ENCODE data around the gene SAMD4A. TPM values are rescaled to one million over a fixed set of nuclear protein-coding genes. Genes with fewer than 3 reads are reported as not detected.
"Not testable (repeated sequence)": the region's sequence is repeated elsewhere in the genome, so short reads cannot be mapped to it uniquely, and the experiment has no call there.

SAMD4A gene
- total and polyA plus RNA-seq, 2 of the 4 experiments (the other 2 are of a cell fraction) = 22.9 to 38.2 TPM

DNA sequence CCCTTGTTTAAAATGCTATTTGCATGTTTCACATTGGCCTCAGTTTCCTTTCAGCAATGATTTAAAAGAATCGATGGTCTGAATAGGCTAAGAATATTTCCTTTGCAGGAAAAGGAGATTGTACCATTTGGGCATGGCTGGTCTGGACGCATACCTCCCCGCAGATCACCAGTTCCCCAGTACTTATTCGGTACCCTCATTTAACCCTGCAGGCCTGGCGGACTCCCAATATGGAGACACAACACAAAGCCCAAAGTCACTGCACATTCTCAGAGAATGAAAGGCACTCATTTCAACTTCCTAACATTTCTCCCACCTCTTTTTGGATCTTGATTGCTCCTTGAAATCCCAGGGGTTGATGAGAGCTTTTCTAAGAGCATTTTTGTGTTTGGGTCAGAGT lies 182.8 kb downstream of the SAMD4A start:
- Histone ChIP-seq H3K79me1 (ENCODE audit: low read depth in 1 of 2, low read length in 2 of 2) (peaks cover 65 to 80% of the 10 kb centered on the region in 2 experiments), H3K23ac (ENCODE audit: low read depth, low read length) (no peak overlapping the region), H3K4me1 (ENCODE audit: control insufficient read depth, insufficient read depth, low read length) (peaks cover 3% of the 10 kb centered on the region; the same call in 1 of the 2 replicates), H2BK5ac (ENCODE audit: low read depth, low read length, poor library complexity, severe bottlenecking) (no peak overlapping the region), H4K20me1 (ENCODE audit: insufficient read depth, low read length) (peaks cover 21% of the 10 kb centered on the region), H2BK20ac (ENCODE audit: low read depth, low read length) (no peak overlapping the region), H3K9ac (ENCODE audit: low read depth, low read length) (no peak overlapping the region), H3K4me2 (ENCODE audit: low read depth, low read length) (no peak overlapping the region), H3K14ac (replicated peaks; ENCODE audit: low read depth, low read length) (no peak overlapping the region), H2BK120ac (ENCODE audit: low read depth, low read length) (no peak overlapping the region), H3K27ac (ENCODE audit: insufficient read depth, low read length) (no peak overlapping the region), H3K56ac (ENCODE audit: extremely low read depth, insufficient read depth, low read length) (no peak overlapping the region), H2AK5ac (ENCODE audit: low read depth, low read length) (no peak overlapping the region), H4K91ac (ENCODE audit: insufficient read depth, low read depth, low read length) (no peak overlapping the region), H3K9me1 (ENCODE audit: insufficient read depth, low read length) (peaks cover 32% of the 10 kb centered on the region), H3K18ac (ENCODE audit: low read depth, low read length) (no peak overlapping the region), H3K9me3 (ENCODE audit: control insufficient read depth, insufficient read depth, low read length) (no peaks in the 10 kb centered on the region), H2BK15ac (ENCODE audit: low read depth, low read length) (no peak overlapping the region), H3K4me3 (ENCODE audit: insufficient read depth, low read depth, low read length) (no peak overlapping the region), H3K27me3 (ENCODE audit: control insufficient read depth, insufficient read depth, low read length) (no peaks in the 10 kb centered on the region), H2AFZ (replicated peaks; ENCODE audit: low read length, poor library complexity) (no peak overlapping the region), H2AK9ac (replicated peaks; ENCODE audit: low read depth, low read length, poor library complexity) (no peak overlapping the region), H3K4ac (ENCODE audit: low read depth, low read length) (no peak overlapping the region), H4K5ac (ENCODE audit: low read depth, low read length) (no peak overlapping the region), H3K36me3 (ENCODE audit: control insufficient read depth, insufficient read depth, low read length) (peaks cover 35% of the 10 kb centered on the region), H4K8ac (ENCODE audit: low read depth in 2 of 2, low read length in 2 of 2) (no peak overlapping the region)
- dilution Hi-C loops (cut with HindIII; ENCODE audit: low sequenced_read_pairs, unreplicated experiment) (no loop called here), intact Hi-C loops (cut with micrococcal nuclease) (no loop called here), in situ Hi-C loops (cut with MboI; ENCODE audit: low sequenced_read_pairs) (no loop called here)
- TF ChIP-seq, protein P1, sequence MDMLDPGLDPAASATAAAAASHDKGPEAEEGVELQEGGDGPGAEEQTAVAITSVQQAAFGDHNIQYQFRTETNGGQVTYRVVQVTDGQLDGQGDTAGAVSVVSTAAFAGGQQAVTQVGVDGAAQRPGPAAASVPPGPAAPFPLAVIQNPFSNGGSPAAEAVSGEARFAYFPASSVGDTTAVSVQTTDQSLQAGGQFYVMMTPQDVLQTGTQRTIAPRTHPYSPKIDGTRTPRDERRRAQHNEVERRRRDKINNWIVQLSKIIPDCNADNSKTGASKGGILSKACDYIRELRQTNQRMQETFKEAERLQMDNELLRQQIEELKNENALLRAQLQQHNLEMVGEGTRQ (IDR thresholded peaks at IDR 0.05; ENCODE audit: low read depth, low read length) = no peak
- no peak for TF ChIP-seq RAD21 (IDR thresholded peaks at IDR 0.05; ENCODE audit: low read length)
- no peak for TF ChIP-seq MXI1 (IDR thresholded peaks at IDR 0.05; ENCODE audit: borderline replicate concordance, low read depth, low read length)
- TF ChIP-seq MAZ (IDR thresholded peaks at IDR 0.05; ENCODE audit: borderline replicate concordance, low read depth, low read length) = no peak
- no peak for TF ChIP-seq RFX5 (IDR thresholded peaks at IDR 0.05; ENCODE audit: low read depth, low read length)
- no peak for TF ChIP-seq MAFK (IDR thresholded peaks at IDR 0.05; ENCODE audit: low read depth, low read length)
- no peak for TF ChIP-seq CHD1 (IDR thresholded peaks at IDR 0.05; ENCODE audit: low read depth, low read length)
- ChIA-PET CTCF (no interaction called here), POLR2A (ENCODE audit: unreplicated experiment) (no interaction called here)
- ATAC-seq (ENCODE audit: low read depth) = no peak
- DNase-seq = no peak
- 100% methylated on average over 4 of the region's 5 CpGs; no CpG with 5 or more reads in 1 of the 2 experiments for WGBS, 2 experiments (ENCODE audit: extremely low coverage in 2 of 2, insufficient read length in 1 of 2)
- BruUV-seq (replicated peaks) = no TSS peak

DNA sequence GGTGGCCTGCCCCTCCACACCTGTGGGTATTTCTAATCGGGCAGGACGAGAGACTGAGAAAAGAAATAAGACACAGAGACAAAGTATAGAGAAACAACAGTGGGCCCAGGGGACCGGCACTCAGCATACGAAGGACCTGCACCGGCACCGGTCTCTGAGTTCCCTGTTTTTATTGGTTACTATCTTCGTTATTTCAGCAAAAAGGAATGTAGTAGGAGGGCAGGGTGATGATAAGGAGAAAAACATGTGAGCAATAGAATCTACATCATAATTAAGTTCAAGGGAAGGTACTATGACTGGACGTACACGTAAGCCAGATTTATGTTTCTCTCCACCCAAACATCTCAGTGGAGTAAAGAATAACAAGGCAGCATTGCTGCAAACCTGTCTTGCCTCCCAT lies 185.7 kb downstream of the SAMD4A start:
- CTCF ChIA-PET; H4K91ac ChIP-seq (ENCODE audit: insufficient read depth, low read depth, low read length); H2AFZ ChIP-seq (replicated peaks; ENCODE audit: low read length, poor library complexity); H3K4ac ChIP-seq (ENCODE audit: low read depth, low read length); H3K18ac ChIP-seq (ENCODE audit: low read depth, low read length); H4K20me1 ChIP-seq (ENCODE audit: insufficient read depth, low read length); dilution Hi-C loops (cut with HindIII; ENCODE audit: low sequenced_read_pairs, unreplicated experiment); H3K23ac ChIP-seq (ENCODE audit: low read depth, low read length); H2BK20ac ChIP-seq (ENCODE audit: low read depth, low read length); BruUV-seq (replicated peaks); H3K14ac ChIP-seq (replicated peaks; ENCODE audit: low read depth, low read length); H3K27me3 ChIP-seq (ENCODE audit: control insufficient read depth, insufficient read depth, low read length); H3K27ac ChIP-seq (ENCODE audit: insufficient read depth, low read length); DNase-seq; POLR2A ChIA-PET (ENCODE audit: unreplicated experiment); H2BK120ac ChIP-seq (ENCODE audit: low read depth, low read length); H4K5ac ChIP-seq (ENCODE audit: low read depth, low read length); H2AK9ac ChIP-seq (replicated peaks; ENCODE audit: low read depth, low read length, poor library complexity); H3K56ac ChIP-seq (ENCODE audit: extremely low read depth, insufficient read depth, low read length); H2BK5ac ChIP-seq (ENCODE audit: low read depth, low read length, poor library complexity, severe bottlenecking); H4K8ac ChIP-seq (ENCODE audit: low read depth in 2 of 2, low read length in 2 of 2); H2AK5ac ChIP-seq (ENCODE audit: low read depth, low read length); in situ Hi-C loops (cut with MboI; ENCODE audit: low sequenced_read_pairs); intact Hi-C loops (cut with micrococcal nuclease); H3K9me3 ChIP-seq (ENCODE audit: control insufficient read depth, insufficient read depth, low read length); H3K4me3 ChIP-seq (ENCODE audit: insufficient read depth, low read depth, low read length); ATAC-seq (ENCODE audit: low read depth); H2BK15ac ChIP-seq (ENCODE audit: low read depth, low read length); H3K4me2 ChIP-seq (ENCODE audit: low read depth, low read length); H3K4me1 ChIP-seq (ENCODE audit: control insufficient read depth, insufficient read depth, low read length); H3K9ac ChIP-seq (ENCODE audit: low read depth, low read length): not testable (repeated sequence)
- 93% methylated on average over 5 of the region's 9 CpGs; no CpG with 5 or more reads in 1 of the 2 experiments for WGBS, 2 experiments (ENCODE audit: extremely low coverage in 2 of 2, insufficient read length in 1 of 2)
- H3K36me3 ChIP-seq (ENCODE audit: control insufficient read depth, insufficient read depth, low read length) = peaks cover 44% of the 10 kb centered on the region
- H3K9me1 ChIP-seq (ENCODE audit: insufficient read depth, low read length) = peaks cover 29% of the 10 kb centered on the region
- H3K79me1 ChIP-seq (ENCODE audit: low read depth in 1 of 2, low read length in 2 of 2) = peaks cover 51 to 72% of the 10 kb centered on the region in 2 experiments
